HCT116 (cell line): Measurements from ENCODE around the gene TMEM200C. TPM values are rescaled to one million over a fixed set of nuclear protein-coding genes. Genes with fewer than 3 reads are reported as not detected.

Source experiments
- ATAC-seq: fragments of 200-7000 bp; cut with Tn5 transposase; 2 replicates; pipeline ENCODE4 v1.9.1; 2020; ENCODE audit warnings: mild to moderate bottlenecking, moderate library complexity
- BruUV-seq: library from RNA; stranded (reverse); fragments of 400-500 nt; replicated peaks from 2 replicates; lab custom pipeline; 2021; lab: Mats Ljungman, UMichigan
- CTCF ChIA-PET: fragments of 300-600 bp; sonication (Branson Sonifier 250); formaldehyde crosslinking; loops from one replicate; lab custom pipeline; 2021; ENCODE audit warnings: antibody characterized with exemption; lab: Charles Lee
- POLR2A ChIA-PET: fragments of 300-600, 350-600 bp; sonication (Branson Sonifier 250); formaldehyde crosslinking; loops from one replicate; lab custom pipeline; 2021; ENCODE audit warnings: antibody characterized with exemption; lab: Charles Lee
- RAD21 ChIA-PET, 2 experiments: fragments of 300-600 bp; sonication (Branson Sonifier 250); formaldehyde crosslinking; loops; one replicate each; lab custom pipeline; 2023; ENCODE audit warnings: low total read pairs in 2 of 2; ENCODE audit not compliant: uncharacterized antibody in 2 of 2, unreplicated experiment in 2 of 2, low non-redundant PET in 1 of 2; lab: Charles Lee
- DNase-seq: peaks from one replicate; pipeline ENCODE4 v3.0.0-alpha.2; 2010; ENCODE audit warnings: low read depth, low spot score
- H2AFZ ChIP-seq: fragments of 200-600 bp; shearing (Covaris generic), sonication (generic); 2 replicates; pipeline ENCODE4 v1.6.1; 2017; ENCODE audit warnings: low read depth, mixed run types, mixed read lengths, antibody characterized with exemption, low read length; ENCODE audit not compliant: poor library complexity, severe bottlenecking
- H3K27ac ChIP-seq: 2 replicates; pipeline ENCODE4 v1.5.1; 2012; ENCODE audit warnings: low read depth, low read length
- H3K27me3 ChIP-seq: fragments of 200-600 bp; sonication (generic); 2 replicates; pipeline ENCODE4 v1.6.1; 2016; ENCODE audit warnings: mixed run types, low read length, mixed read lengths; ENCODE audit not compliant: insufficient read depth
- H3K36me3 ChIP-seq, 2 experiments: fragments of 200-500 bp in 1 of 2; fragments of 200-600 bp in 1 of 2; sonication (Bioruptor generic) in 1 of 2; sonication (generic) in 1 of 2; 2 replicates each; pipeline versions ENCODE4 v1.5.1 to v1.6.1; 2014 to 2016; ENCODE audit warnings: low read length in 2 of 2, inconsistent platforms in 1 of 2, mixed read lengths in 1 of 2, mixed run types in 1 of 2; ENCODE audit not compliant: insufficient read depth in 2 of 2, control insufficient read depth in 1 of 2
- H3K4me1 ChIP-seq, 2 experiments: fragments of 200-600 bp in 1 of 2; sonication (generic) in 1 of 2; 2 replicates each; pipeline versions ENCODE4 v1.5.1 to v1.6.1; 2012 to 2017; ENCODE audit warnings: low read length in 2 of 2, inconsistent platforms in 1 of 2, mild to moderate bottlenecking in 1 of 2, mixed read lengths in 1 of 2, mixed run types in 1 of 2, moderate library complexity in 1 of 2; ENCODE audit not compliant: insufficient read depth in 2 of 2, control insufficient read depth in 1 of 2
- H3K4me2 ChIP-seq: fragments of 200-600 bp; sonication (generic); 2 replicates; pipeline ENCODE4 v1.6.1; 2017; ENCODE audit warnings: mixed run types, low read length, mixed read lengths
- H3K4me3 ChIP-seq, 2 experiments: fragments of 200-600 bp in 1 of 2; sonication (generic) in 1 of 2; replicated peaks in 1 of 2; 2 replicates each; pipeline ENCODE4 v1.5.1; 2011 to 2016; ENCODE audit warnings: low read length in 2 of 2, control low read depth in 1 of 2, low read depth in 1 of 2, mild to moderate bottlenecking in 1 of 2, mixed read lengths in 1 of 2, mixed run types in 1 of 2
- H3K79me2 ChIP-seq: fragments of 200-600 bp; sonication (generic); 2 replicates; pipeline ENCODE4 v1.6.1; 2017; ENCODE audit warnings: mild to moderate bottlenecking, mixed run types, low read length, moderate library complexity, mixed read lengths; ENCODE audit not compliant: insufficient read depth
- H3K9ac ChIP-seq: fragments of 200-600 bp; sonication (generic); 2 replicates; pipeline ENCODE4 v1.6.1; 2016; ENCODE audit warnings: low read length, mixed read lengths
- H3K9me2 ChIP-seq: fragments of 200-600 bp; sonication (generic), shearing (Covaris generic); 2 replicates; pipeline ENCODE4 v1.6.1; 2017; ENCODE audit warnings: mixed run types, mild to moderate bottlenecking, moderate library complexity; ENCODE audit not compliant: insufficient read depth
- H3K9me3 ChIP-seq, 2 experiments: fragments of 200-500 bp in 1 of 2; fragments of 200-600 bp in 1 of 2; sonication (Bioruptor generic) in 1 of 2; sonication (generic) in 1 of 2; 2 replicates each; pipeline ENCODE4 v1.6.1; 2014 to 2017; ENCODE audit warnings: low read length in 2 of 2, mixed read lengths in 2 of 2, inconsistent platforms in 1 of 2, low read depth in 1 of 2, mild to moderate bottlenecking in 1 of 2, mixed run types in 1 of 2, moderate library complexity in 1 of 2; ENCODE audit not compliant: control insufficient read depth in 1 of 2, insufficient read depth in 1 of 2
- H4K20me1 ChIP-seq: fragments of 200-600 bp; sonication (generic), shearing (Covaris generic); 2 replicates; pipeline ENCODE4 v1.6.1; 2017; ENCODE audit warnings: mixed run types, mild to moderate bottlenecking, moderate library complexity; ENCODE audit not compliant: insufficient read depth
- ATF3 ChIP-seq: IDR thresholded peaks from 2 replicates; pipeline ENCODE4 v1.6.1; 2012
- CBX3 ChIP-seq: IDR thresholded peaks from 2 replicates; pipeline ENCODE4 v1.6.1; 2012; ENCODE audit warnings: low read depth
- FOSL1 ChIP-seq: IDR thresholded peaks from 2 replicates; pipeline ENCODE4 v1.6.1; 2012; ENCODE audit warnings: low read depth
- JUND ChIP-seq: IDR thresholded peaks from 2 replicates; pipeline ENCODE4 v1.6.1; 2012
- REST ChIP-seq: IDR thresholded peaks from 2 replicates; pipeline ENCODE4 v1.6.1; 2012; ENCODE audit warnings: low read depth
- SIN3A ChIP-seq: IDR thresholded peaks from 2 replicates; pipeline ENCODE4 v1.6.1; 2012; ENCODE audit warnings: low read depth
- SP1 ChIP-seq: IDR thresholded peaks from 2 replicates; pipeline ENCODE4 v1.6.1; 2012; ENCODE audit warnings: low read depth
- YY1 ChIP-seq: IDR thresholded peaks from 2 replicates; pipeline ENCODE4 v1.6.1; 2011; ENCODE audit warnings: low read length, low read depth, moderate library complexity, mild to moderate bottlenecking; ENCODE audit not compliant: insufficient replicate concordance; ENCODE audit errors: extremely low read depth
- intact Hi-C: fragments of 100-400 bp; cut with micrococcal nuclease; formaldehyde crosslinking; loops from 2 replicates; pipeline ENCODE4 v1.10.0; 2022
- total RNA-seq: library from RNA; stranded (reverse); gene quantifications from one replicate; pipeline ENCODE4 v1.2.1, GENCODE V29; 2021; ENCODE audit not compliant: unreplicated experiment
- TF ChIP-seq, protein P1 (sequence below), 3 experiments: fragments of 200-600 bp in 1 of 3; sonication (generic) in 1 of 3; IDR thresholded peaks in 2 of 3; conservative IDR thresholded peaks in 1 of 3; 2 replicates each; pipeline ENCODE4 v1.5.1; 2012 to 2017; ENCODE audit warnings: low read depth in 2 of 3, low read length in 2 of 3, antibody characterized with exemption in 1 of 3, borderline replicate concordance in 1 of 3, control low read depth in 1 of 3, mild to moderate bottlenecking in 1 of 3, mixed read lengths in 1 of 3, mixed run types in 1 of 3, moderate library complexity in 1 of 3; ENCODE audit not compliant: insufficient read depth in 1 of 3

The TMEM200C gene
- total RNA-seq, 1 experiment from 2014 or later: not detected

- intact Hi-C loops: loop anchor here (10.0 kb wide), 2 partner anchors 462 to 1008 kb away; no protein-coding TSS in a partner anchor
- RAD21 ChIA-PET: no interaction called here
- Histone ChIP-seq H3K9me2 (no peaks in the 10 kb centered on the region), H3K9ac (no peak overlapping the region), H3K27me3 (no peaks in the 10 kb centered on the region), H3K79me2 (no peaks in the 10 kb centered on the region), H4K20me1 (no peaks in the 10 kb centered on the region), H3K4me1 (no peaks in the 10 kb centered on the region), H2AFZ (no peak overlapping the region), H3K4me3 (no peak overlapping the region), H3K4me2 (no peak overlapping the region), H3K27ac (no peak overlapping the region), H3K9me3 (peaks cover 4 to 14% of the 10 kb centered on the region in 2 experiments; a peak in 2 of 4 replicates), H3K36me3 (no peaks in the 10 kb centered on the region)
- ATAC-seq (no peak), DNase-seq (no peak)
- TF ChIP-seq, protein P1, sequence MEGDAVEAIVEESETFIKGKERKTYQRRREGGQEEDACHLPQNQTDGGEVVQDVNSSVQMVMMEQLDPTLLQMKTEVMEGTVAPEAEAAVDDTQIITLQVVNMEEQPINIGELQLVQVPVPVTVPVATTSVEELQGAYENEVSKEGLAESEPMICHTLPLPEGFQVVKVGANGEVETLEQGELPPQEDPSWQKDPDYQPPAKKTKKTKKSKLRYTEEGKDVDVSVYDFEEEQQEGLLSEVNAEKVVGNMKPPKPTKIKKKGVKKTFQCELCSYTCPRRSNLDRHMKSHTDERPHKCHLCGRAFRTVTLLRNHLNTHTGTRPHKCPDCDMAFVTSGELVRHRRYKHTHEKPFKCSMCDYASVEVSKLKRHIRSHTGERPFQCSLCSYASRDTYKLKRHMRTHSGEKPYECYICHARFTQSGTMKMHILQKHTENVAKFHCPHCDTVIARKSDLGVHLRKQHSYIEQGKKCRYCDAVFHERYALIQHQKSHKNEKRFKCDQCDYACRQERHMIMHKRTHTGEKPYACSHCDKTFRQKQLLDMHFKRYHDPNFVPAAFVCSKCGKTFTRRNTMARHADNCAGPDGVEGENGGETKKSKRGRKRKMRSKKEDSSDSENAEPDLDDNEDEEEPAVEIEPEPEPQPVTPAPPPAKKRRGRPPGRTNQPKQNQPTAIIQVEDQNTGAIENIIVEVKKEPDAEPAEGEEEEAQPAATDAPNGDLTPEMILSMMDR (IDR thresholded peaks at IDR 0.05 in 2 of 3, conservative IDR thresholded peaks at IDR 0.05 in 1 of 3; ENCODE audit: borderline replicate concordance in 1 of 3, insufficient read depth in 1 of 3, low read depth in 2 of 3, low read length in 2 of 3): no peak
- TF ChIP-seq JUND (no peak), YY1 (no peak), FOSL1 (no peak), SP1 (no peak), CBX3 (no peak)
- no TSS peak for BruUV-seq
- POLR2A ChIA-PET: no interaction called here
- CTCF ChIA-PET: no interaction called here
Observed at GRCh38 chr18:5876891-5877290, 18.4 kb downstream of the TMEM200C start.

- Histone ChIP-seq H3K27me3 (no peaks in the 10 kb centered on the region), H3K27ac (no peak overlapping the region), H3K4me3 (no peak overlapping the region), H3K79me2 (no peaks in the 10 kb centered on the region), H3K9me3 (peaks cover 6 to 10% of the 10 kb centered on the region in 2 experiments; a peak in 2 of 4 replicates), H3K9ac (no peak overlapping the region), H3K9me2 (no peaks in the 10 kb centered on the region), H3K4me2 (no peak overlapping the region), H2AFZ (no peak overlapping the region), H3K4me1 (no peaks in the 10 kb centered on the region), H3K36me3 (no peaks in the 10 kb centered on the region), H4K20me1 (no peaks in the 10 kb centered on the region)
- ChIA-PET POLR2A (no interaction called here), RAD21 (no interaction called here), CTCF (no interaction called here)
- ATAC-seq (no peak), DNase-seq (no peak)
- intact Hi-C loops: loop anchor here (10.0 kb wide), 2 partner anchors 460 to 1010 kb away; no protein-coding TSS in a partner anchor
- BruUV-seq: no TSS peak
- TF ChIP-seq REST (no peak), FOSL1 (no peak), SIN3A (no peak), YY1 (no peak), ATF3 (no peak), CBX3 (no peak)
- TF ChIP-seq, protein P1 (IDR thresholded peaks at IDR 0.05 in 2 of 3, conservative IDR thresholded peaks at IDR 0.05 in 1 of 3; ENCODE audit: borderline replicate concordance in 1 of 3, insufficient read depth in 1 of 3, low read depth in 2 of 3, low read length in 2 of 3): no peak
Observed at GRCh38 chr18:5874336-5874735, 21.0 kb downstream of the TMEM200C start.
